GM13976 (cell line): Measurements from ENCODE around the gene INPP1.
"Not testable (repeated sequence)": the region's sequence is repeated elsewhere in the genome, so short reads cannot be mapped to it uniquely, and the experiment has no call there.

Experiments
- DNase-seq: peaks from one replicate; pipeline ENCODE4 v3.0.0; 2012; ENCODE audit warnings: low spot score
- in situ Hi-C: fragments of 300-500 bp; cut with MboI; formaldehyde crosslinking; loops from one replicate; pipeline ENCODE4 v1.12.0; 2022; ENCODE audit warnings: low sequenced_read_pairs, mixed read lengths, inconsistent platforms; ENCODE audit not compliant: unreplicated experiment
- TF ChIP-seq, protein P1 (sequence below): IDR thresholded peaks from 2 replicates; pipeline ENCODE4 v1.5.1; 2012; ENCODE audit warnings: borderline replicate concordance, mild to moderate bottlenecking; ENCODE audit not compliant: insufficient read depth; ENCODE audit errors: extremely low read depth, missing control alignments, control extremely low read depth

Gene INPP1

DNA sequence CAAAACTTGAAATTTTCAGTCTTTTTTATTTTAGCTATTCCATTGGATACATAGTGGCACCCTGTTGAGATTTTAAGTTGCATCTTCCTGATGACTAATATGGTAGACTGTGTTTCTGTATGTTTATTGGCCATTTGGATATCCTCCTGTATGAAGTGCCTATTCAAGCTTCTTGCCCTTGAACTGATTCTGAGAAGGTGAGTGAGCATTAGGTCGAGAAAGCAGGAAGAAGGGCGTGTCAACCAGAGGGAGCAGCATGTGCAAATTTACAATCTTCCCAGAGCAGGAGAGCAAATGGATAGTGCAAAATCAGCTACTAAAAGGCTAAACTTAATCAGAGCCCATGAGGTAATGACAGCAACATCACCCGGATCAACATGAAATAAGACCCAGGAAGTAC lies 8.6 kb downstream of the INPP1 start:
- DNase-seq = no peak
- TF ChIP-seq, protein P1, sequence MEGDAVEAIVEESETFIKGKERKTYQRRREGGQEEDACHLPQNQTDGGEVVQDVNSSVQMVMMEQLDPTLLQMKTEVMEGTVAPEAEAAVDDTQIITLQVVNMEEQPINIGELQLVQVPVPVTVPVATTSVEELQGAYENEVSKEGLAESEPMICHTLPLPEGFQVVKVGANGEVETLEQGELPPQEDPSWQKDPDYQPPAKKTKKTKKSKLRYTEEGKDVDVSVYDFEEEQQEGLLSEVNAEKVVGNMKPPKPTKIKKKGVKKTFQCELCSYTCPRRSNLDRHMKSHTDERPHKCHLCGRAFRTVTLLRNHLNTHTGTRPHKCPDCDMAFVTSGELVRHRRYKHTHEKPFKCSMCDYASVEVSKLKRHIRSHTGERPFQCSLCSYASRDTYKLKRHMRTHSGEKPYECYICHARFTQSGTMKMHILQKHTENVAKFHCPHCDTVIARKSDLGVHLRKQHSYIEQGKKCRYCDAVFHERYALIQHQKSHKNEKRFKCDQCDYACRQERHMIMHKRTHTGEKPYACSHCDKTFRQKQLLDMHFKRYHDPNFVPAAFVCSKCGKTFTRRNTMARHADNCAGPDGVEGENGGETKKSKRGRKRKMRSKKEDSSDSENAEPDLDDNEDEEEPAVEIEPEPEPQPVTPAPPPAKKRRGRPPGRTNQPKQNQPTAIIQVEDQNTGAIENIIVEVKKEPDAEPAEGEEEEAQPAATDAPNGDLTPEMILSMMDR = no peak
- in situ Hi-C loops = no loop called here

DNA sequence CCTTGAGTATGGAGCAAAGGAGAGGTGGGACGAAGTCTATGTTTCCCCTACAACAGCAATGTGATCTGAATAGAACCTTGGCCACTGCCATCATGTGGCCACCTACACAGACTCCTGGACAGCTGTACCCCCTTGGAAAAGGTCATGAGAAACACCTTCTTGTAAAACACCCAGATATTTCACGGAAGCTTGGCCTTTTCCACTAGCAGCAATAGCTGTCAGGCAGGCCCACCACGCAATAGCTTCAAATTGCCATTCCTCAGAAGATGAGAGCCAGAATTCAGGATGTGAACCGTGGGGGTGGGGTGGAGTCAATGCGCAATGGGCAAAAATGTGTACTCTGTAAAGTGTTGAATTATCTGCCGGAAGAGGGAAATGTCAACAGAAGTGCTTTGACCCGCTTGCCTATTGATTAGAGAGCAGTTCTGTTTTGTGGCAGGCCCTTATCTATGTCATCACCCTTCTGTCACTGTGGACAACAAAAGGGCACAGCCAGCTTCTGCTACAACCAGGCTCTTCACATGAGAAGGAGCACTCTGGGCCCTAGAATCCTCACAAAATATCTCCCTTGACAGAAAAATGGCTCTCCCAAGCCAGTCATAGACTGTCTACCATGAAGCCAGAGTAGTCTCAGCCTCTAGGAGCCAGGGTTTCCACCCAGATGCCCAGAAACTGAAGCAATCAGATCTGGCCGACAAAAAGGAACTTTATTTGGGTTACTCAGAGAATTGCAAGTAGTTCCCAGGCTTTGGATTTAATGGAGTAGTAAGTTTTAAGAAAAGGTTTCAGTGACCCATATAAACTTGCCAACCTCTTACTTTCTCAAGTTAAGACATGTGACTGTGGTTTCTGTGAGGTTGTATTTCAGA lies 9.5 kb downstream of the INPP1 start:
- DNase-seq = no peak
- in situ Hi-C loops = no loop called here
- TF ChIP-seq, protein P1 = no peak

DNA sequence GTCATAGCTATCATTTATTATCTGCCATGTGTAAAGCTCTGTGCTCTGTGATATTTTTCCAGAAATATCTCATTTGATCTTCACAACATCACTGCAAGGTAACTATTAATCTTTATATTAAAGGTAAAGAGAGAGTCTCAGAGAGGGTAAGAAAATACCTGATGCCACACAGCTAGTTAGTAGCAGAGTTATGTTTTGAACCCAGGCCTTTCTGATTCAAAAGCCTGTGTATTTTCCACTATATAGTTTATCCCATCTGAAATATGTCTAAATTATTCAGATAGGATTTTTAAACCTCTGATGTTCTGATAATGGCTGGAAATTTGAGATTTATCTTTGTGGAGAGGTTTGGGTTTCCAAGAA lies 10.1 kb downstream of the INPP1 start:
- DNase-seq = no peak
- in situ Hi-C loops = no loop called here
- TF ChIP-seq, protein P1 = no peak

DNA sequence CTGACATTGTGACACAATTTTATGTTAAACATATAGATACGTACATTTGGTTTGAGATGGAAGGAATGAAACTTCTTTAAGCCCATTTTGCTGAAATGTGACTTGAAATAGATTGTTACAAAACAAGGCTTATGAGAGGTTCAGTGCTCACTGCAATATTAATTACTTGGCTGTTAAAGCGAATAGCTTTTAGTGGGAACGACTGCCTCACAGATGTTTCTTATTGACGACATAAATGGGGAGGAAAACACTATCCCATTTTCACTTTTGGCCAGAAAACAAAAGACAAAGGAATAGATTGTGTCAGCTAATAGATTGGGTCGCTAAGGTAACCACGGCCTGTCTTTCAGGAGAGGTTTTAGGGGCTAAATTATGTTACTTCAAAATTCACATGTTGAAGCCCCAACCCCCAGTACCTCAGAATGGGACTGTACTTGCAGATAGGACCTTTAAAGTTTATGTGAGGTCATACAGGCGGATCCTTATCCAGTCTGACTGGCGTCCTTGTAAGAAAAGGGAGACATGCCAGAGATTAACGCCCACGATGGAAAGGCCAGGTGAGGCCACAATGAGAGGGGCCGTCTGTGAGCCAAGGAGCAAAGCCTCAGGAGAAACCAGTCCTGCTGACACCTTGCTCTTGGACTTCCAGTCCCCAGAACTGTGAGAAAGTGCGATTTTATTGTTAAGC lies 10.8 kb downstream of the INPP1 start:
- in situ Hi-C loops = no loop called here
- no peak for DNase-seq
- TF ChIP-seq, protein P1 = no peak

DNA sequence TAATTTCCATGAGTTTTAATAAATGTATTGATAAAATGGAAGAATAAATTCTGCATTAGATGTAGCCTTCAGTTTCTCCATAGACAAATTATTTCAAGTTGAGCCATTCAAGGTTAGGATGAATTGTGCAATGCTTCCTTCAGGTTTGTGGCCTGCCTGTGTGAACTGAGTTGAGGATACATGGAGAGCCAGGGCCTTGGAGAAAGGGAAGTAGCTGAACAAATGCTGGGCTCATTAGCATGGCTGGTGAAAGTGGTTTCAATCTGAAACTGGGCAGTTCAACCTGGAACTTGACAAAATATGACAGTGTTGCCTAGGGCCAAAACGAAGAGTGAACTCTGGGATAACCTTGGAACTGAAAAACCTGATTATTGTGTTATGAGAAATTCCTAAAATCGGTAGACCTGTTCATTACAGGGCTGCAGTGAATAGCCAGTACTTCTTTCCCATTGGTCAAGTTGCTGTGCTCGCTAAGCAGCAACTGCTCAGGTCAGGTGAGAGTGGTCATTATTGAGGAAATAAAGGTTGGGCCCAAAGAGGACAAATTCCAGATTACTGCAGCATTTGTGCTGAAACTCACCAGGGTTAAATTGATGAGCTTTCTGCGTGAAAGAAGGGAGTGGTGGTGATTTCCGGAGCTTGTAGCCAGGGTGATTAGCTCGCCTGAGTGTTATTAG lies 12.7 kb downstream of the INPP1 start:
- in situ Hi-C loops = no loop called here
- TF ChIP-seq, protein P1 = no peak
- DNase-seq = no peak

DNA sequence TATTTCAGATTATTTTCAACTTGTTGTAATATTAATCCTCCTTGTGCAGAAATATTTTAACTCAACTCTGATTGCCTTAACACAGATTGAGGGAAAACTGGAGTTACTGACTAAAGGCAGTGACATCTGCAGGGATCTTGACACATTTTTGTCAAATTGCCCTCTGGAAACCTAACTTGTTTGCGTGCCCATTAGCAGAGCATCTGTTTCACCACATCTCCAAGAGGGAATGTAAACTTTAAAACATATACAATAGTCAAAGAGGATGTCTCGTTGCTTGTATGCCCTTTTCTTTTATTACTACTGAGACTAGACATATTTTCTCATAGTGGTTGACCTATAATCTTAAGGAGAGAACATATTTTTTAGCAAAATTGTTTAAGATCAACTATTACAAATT lies 14.2 kb downstream of the INPP1 start:
- TF ChIP-seq, protein P1 = no peak
- in situ Hi-C loops = no loop called here
- DNase-seq = no peak

DNA sequence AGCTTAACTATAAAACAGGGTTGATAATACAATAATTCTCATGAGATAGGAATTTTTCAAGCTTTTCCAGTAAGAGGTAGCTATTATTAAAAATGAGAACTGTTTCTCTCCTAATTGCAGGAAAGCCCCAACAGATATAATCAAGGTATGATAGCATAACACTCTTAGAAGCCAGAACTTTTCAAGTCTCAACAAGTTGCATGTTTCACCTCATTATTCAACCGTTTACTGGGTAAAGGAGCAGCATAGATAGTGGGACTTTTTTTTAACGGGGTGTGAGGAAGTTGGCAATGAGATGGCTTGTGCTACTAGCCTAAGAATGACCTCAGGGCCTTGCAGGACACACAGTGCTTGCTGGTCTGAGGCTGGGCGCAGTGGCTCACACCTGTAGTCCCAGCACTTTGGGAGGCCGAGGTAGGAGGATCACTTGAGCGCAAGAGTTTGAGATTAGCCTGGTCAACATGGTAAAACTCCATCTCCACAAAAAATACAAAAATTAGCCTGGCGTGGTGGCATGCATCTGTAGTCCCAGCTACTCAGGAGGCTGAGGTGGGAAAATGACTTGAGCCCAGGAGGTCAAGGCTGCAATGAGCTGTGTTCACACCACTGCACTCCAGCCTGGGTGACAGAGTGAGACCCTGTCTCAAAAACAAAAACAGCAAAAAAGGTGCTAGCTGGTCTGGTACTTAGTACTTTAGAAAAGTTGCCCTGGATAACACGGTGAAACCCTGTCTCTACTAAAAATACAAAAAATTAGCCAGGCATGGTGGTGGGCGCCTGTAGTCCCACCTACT lies 15.5 kb downstream of the INPP1 start:
- in situ Hi-C loops, DNase-seq: not testable (repeated sequence)
